HG03558 (cell line): ENCODE measurements around the gene SPINK4.

ENCODE experiments used
- ATAC-seq: cut with Tn5 transposase; IDR thresholded peaks from one replicate; pipeline ENCODE4 v1.9.1; 2021; ENCODE audit warnings: moderate number of reproducible peaks; ENCODE audit not compliant: unreplicated experiment; ENCODE audit errors: extremely low read depth

SPINK4 gene, protein sequence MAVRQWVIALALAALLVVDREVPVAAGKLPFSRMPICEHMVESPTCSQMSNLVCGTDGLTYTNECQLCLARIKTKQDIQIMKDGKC

DNA sequence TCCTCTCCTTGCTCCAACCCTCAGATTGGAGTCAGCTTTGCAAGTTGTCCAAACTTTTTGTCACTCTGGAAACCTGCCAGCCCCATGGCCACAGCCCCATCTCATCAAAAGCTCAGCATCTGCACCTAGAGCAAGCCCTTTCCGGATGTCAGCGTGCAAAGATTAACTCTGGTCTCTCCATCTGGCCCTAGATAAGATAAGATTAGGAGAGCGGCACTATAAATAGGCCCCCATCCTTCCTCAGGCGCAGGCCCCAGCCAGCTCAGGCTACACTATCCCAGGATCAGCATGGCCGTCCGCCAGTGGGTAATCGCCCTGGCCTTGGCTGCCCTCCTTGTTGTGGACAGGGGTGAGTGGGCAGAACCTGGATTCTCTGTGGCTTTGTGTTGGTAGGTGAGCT lies at the start of gene SPINK4:
Gene SPINK4 (plus strand): TSS at position 247 of the 400 bp plus-strand sequence. CDS start 42 bp downstream, at position 289.
- no peak for ATAC-seq

DNA sequence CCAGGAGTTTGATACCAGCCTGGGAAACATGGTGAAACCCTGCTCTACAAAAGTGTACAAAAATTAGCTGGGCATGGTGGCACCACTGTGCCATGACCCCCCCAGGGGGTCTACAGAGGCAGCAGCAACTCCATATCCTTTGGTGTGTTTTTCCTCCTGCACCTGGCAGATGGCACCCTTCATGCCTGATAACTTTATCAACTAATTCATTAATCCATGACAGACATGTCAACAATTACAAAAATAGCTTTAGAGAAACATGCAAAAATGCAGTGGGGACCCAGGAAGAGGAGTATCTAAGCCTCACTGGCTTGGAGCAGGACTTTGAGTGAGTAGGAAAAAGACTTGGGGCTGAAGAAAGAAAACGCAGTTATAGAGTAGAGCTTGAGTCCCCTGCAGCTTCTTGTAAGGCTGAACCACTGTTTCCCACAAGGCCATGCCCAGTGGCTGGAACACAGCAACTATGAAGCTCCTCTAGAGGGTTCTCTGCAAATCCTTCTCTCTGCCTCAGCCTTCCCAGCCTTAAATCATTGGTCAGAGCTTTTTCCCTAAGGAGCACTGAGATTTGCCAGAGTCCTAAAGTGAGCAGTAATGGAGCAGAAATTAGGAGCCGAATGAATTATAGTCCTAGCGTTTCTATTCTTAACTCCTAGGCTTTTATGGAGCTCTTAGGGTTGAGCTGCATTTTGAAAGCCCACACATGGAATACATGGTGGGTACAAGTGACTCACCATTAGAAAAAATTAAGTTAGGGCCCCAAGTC lies 47.3 kb upstream of the SPINK4 start:
- no peak for ATAC-seq

DNA sequence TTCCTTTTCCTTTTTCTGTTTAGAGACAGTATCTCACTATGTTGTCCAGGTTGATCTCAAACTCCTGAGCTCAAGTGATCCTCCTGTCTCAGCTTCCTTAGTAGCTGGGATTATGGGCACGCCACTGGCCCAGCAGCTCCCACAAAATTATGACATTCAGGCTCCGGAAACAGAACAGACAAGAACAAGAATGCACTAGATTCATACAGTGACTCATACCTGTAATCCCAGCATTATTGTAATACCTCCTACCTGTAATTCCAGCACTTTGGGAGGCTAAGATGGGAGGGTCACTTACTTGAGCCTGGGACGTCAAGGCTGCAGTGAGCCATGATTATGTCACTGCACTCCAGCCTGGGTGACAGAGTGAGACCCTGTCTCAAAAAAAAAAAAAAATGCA lies 46.1 kb upstream of the SPINK4 start:
- ATAC-seq: no peak

DNA sequence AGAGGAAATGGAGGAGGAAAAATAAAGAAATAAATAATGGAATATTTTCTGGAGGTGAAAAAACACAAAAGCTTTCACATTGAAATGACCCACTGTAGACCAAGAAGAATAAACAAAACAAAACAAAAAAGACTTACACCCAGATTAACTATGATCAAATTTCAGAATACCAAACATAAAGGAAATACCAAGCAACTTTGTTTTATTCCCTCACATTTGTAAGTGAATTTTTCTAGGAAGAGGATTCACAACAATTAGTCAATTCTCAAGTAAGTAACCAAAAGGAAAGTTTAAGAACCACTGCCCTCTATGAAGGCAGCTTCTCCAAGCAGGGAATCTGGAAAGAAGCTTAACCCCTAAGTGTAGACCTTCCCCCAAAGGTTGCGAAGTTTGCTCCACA lies 43.2 kb upstream of the SPINK4 start:
- no peak for ATAC-seq

DNA sequence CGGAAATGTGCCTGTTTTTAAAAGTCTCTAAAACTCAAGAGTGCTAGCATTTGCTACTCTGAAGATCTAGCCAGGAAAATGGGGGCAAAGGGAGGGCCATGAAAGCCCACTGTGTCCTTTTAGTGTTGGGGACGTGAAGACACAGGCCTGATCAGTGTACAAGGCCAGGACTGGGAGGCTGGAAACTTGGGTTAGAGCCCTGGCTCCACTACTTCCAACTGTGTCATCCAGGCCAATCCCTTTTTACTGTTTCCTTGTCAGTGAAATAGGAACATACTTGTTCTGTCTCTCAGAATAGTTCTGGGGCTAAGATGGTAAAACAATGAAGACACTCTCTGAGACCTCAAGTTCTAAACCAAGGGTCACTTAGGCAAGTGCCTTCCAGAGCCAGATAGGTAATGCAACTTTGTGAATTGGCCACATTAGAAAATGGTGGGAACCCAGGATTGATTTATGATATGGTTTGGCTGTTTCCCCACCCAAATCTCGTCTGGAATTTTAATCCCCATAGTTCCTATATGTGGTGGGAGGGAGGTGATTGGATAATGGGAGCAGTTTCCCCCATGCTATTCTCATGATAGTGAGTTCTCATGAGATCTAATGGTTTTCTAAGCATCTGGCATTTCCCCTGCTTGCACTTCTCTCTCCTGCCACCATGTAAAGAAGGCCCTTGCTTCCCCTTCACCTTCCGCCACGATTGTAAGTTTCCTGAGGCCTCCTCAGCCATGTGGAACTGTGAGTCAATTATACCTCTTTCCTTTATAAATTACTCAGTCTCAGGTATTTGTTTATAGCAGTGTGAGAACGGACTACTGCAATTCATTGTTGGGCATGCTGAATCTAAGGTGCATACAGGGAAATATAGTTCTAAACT lies 42.5 kb upstream of the SPINK4 start:
- ATAC-seq: no peak

DNA sequence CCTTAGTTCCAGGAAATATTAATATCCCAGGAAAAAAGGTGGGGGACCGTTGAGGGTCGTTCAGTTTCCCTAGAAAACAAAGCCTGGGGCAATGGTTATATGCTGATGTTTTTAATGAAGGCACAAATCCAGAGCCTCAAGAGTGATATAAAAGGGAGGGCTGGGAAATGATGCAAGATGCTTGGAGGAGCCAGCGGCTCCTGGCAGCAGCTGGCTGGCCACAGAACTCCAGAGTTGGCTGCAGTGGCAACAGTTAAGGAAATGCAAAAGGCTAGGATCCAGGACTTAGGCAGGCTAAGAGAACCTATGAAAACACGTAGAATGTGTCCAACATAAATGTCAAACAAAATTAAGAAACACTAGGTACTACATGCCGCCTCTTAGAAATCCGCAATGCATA lies 41.8 kb upstream of the SPINK4 start:
- no peak for ATAC-seq

DNA sequence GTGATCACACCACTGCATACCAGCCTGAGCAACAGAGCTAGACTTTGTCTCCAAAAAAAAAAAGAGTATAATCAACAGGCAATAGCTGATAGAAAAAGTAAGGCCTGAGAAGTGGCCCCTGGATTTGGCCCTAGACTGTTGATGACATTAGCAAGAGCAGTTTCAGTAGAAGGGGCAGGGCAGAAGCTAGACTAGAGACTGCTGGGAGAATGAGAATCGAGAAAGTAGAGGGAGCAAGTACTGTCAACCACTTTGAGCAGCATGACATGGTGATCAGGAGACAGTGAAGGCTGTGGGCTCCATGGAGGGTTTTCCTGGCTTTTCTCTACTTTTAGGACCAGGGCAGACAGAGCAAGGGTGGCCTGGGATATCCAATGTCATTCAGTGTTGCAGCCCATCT lies 37.9 kb upstream of the SPINK4 start:
- ATAC-seq: peak; percentile 42

DNA sequence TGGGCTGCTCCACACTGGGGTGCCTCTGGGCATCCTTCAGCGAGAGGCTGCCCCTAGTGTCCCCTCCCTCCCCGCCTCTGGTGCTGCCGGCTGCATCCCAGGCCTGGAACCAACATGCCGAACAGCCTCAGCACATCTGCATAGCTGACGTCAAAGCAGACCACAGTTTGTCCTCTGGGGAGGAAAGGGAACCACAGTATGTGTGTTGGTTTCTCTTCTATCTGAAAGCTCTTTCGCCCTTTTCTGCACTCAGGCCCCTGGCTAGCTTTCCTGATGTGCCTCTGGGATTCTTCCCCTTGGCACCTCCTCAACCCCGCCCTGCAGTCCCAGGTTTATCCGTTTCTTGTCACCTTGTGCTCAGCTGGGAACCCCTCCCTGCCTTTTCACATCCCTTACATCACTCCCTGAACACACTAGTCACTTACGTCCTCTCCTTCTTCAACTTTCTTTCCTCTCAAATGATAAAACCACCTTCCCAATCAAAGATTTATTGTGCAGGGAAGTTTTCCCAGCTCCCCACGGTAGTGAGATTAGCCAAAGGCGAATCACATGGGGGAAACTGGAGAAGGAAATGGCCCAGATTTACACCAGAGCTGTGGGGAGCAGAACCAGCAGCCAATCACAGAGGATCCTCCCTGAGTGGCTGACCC lies 37.3 kb upstream of the SPINK4 start:
- ATAC-seq: peak; percentile 97

DNA sequence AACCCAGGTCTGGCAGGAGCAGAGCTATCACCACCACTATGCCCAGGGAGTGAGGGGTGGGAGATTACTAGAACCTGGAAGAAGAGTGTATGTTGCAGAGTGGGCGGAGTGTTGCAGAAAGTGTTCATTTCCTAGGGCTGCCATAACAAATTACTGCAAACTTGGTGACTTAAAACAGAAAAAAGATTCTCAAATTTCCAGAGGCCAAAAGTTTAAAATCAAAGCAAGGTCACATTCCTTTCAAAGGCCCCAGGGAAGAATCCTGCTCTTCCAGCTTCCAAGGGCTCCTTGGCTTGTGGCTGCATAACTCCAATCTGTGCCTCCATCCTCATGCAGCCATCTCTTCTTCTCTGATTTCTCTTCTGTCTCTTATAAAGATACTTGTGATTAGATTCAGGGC lies 30.6 kb upstream of the SPINK4 start:
- ATAC-seq: no peak

DNA sequence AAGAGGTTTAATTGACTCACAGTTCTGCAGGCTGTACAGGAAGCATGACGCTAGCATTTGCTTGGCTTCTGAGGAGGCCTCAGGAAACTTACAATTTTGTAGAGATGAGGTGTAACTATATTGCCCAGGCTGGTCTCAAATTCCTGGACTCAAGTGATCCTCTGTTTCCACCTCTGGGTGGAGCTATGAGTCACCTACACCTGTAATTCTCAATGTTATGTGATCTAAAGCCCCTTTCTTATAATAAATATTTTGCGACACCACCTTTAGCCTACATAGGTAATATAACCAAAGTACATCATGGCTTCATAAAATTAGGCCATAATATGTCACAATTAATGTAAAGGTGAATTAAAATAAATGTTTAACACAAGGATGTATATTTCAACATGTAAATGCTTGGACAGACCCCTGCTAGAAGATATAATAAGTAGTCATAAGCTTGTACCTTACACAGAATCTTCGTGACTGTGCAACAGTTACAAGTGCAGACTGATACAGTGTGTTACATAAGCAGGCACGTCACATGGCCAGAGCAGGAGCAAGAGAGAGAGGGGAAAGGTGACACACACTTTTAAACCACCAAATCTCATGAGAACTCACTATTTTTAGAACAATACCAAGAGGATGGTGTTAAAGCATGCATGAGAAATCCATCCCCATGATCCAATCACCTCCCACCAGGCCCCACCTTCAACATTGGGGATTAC lies 29.8 kb upstream of the SPINK4 start:
- ATAC-seq: no peak

DNA sequence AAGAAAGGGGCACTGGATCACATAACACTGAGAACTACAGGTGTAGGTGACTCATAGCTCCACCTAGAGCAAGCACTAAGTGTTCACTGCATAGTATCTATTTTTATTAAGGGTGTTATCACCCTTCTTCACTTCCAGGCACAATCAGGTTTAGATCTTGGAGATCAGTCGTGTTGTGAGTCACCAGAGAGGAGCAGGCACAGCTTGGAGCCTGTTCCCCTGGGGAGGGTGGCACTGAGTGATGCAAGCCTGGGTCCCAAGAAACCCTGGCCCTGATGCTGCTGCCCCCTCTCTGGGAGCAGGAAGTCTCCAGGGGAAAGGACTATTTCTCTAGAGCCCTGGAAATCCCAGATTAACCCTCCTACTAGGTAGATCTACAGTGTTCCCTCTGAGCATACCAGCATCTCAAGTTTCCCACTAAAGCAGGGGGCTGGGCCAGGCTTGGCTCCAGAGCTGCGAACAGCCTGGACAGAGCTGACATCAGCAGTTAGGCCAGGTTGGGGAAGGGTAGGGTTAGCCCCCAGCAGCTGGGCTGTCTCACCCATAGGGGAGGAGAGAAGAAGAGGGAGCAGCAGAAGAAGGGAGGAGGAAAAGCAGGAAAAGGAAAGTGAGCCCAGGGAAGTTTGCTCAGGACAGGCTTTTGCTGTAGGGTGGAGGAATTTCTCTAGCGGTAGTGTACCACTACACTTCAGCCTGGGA lies 28.1 kb upstream of the SPINK4 start:
- ATAC-seq: no peak

DNA sequence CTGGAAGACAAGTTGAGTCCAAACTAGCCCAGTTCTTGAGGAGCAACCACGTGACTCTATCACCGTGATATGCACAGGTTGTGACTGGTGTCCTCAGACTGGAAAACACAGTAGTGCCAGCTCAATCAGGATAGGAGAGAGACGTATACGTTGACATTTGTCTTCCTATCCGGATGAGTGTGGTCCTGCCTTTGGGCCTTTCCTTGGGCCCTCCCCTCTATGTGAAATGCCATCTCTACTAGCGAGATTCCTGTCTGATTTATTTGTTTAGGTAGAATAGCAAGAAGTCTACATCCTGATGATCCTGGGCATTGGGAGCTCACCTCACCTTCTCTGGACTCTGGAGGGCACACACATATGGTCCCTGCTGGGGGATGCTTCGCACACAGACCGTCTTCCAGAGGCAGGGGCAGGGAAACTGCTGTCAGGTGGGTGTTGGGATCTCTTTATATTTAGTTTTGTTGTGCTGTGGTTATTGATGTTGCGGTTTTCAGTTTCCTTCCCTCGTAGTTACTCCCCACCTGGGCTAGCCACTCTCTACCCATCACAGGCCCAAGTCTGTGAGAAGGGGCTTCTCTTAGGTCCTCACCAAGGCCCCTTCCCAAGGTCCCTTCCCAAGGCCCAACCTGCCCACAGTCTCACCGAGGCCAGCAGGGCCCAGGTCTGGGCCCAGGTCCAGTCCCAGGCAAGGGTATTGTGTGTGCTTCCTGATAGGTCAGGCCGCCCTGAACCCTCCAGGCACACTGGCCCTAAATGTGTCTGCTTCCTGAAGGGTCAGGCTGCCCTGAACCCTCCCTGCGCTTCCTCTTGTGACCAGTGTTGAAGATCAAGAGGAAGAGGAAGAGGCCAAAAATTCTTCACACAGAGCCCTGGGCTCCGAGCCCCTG lies 19.0 kb upstream of the SPINK4 start:
- no peak for ATAC-seq

DNA sequence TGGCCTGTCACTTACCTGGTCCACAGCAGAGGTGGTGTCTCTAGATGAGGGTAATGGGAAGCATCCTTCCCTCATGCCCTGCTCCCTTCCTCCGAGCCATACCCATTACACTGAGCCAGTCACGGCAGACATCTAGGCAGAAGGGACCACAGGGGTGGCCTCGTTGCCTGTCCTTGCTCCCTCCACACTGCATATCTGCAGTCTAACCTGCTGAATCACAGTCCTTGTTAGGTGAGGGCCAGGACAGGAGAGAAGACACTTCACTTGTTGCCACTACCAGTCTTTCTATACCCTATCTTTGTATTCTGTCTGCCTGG lies 18.4 kb upstream of the SPINK4 start:
- no peak for ATAC-seq

DNA sequence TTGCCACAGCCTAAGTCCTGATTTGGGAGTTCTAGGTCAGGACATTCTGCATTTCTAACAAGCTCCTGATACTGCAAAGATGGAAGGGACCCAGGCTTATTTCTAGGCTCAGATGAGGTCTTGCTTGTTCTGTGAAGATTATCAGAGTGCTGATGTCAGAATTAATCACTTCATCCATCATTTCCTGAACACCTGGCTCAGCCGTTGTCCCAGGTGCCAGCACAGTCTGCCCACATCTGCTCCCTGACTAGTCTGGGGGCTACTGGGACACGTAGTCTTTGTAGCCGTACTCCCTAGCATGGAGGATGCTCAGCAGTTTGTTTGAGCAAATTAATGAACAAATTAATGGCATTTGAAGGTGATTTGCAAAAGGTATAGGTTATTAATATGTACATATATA lies 17.9 kb upstream of the SPINK4 start:
- ATAC-seq: no peak

DNA sequence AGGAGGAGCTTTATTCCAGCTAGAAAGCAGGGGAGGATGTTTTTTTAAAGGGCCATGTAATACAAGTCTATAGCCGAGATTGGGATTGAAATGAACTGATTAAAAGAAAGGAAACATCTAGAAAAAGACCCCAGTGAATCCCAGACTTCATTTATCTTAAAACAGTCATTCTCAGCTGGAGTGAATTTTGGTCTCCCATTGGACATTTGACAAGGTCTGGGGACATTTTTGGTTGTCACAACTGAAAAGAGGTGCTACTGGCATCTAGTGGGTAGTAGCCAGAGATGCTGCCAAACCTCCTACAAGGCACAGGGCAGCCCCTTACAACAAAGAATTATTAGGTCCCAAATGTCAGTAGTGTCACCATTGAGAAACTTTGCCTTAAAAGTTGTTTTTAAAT lies 16.3 kb upstream of the SPINK4 start:
- ATAC-seq: no peak

DNA sequence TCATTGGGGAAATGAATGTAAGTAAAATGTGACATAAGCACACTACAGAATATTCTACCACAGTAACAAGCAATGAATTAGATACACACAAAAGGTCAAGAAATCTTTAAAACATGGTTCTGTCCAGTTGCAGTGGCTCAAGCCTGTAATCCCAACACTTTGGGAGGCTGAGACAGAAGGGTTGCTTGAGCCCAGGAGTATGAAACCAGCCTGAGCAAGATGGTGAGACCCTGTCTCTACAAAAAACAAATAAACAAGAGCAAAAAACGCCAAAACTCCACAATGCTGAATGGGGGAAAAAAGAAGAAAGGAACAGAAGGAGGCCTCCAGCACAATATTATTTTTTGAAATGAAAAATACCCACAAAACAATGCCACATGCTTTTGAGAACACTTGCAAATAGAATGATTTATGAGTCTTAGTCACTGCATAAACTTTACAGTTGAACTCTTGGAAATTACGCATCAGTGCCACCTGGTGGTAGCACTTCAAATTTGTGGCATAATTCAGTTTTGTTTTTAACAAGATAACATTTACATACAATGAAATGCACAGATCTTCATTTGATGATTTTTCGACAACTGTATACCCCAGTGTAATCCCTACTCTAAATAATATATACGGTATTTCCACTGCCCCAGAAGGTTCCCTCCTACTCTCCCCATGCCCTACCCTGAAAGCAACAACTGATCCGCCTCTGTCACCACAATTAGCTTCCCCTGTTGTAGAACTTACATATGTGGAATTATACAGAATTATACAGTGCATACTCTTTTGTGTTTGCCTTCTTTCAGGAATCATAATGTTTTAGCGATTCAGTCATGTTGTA lies 14.4 kb upstream of the SPINK4 start:
- ATAC-seq: no peak

DNA sequence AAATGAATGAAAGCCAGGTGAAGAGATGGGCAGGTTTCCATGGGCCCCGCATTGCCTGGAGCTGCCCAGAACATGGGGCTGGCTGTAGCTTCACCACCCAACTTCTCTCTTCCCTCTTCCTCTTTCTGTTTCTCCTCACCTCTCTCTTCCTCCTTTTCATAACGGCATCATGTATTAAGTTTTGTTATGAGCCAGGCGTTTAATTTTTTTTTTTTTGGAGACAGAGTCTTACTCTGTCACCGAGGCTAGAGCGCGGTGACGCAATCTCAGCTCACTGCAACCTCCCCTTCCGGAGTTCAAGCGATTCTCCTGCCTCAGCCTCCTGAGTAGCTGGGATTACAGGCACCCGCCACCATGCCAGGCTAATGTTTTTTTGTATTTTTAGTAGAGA lies 13.0 kb upstream of the SPINK4 start:
- peak; percentile 39 for ATAC-seq

DNA sequence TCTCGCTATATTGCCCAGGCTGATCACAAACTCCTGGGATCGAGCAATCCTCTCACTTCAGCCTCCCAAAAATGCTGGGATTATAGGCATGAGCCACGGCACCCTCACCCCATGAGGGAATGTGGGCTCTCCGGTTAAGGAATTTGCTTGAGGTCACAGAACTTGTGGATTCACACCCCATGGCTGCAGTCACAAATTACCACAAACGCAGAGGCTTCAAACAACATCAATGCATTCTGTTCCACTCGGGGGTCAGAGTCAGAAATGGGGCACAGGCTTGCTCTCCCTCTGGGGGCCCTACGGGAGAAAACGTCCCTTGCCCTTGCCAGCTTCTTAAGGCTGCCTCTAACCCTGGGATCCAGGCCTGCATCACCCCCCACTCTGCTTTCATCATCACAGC lies 12.2 kb upstream of the SPINK4 start:
- ATAC-seq: no peak
